ENCODE results near the gene TSFM. TPM values are rescaled to one million over a fixed set of nuclear protein-coding genes. Genes with fewer than 3 reads are reported as not detected.

TSFM gene
- total and polyA plus RNA-seq, 2 of the 13 experiments (the other 11 are each of a cell fraction or from before 2014, with no cell fraction given), result 29.8 to 68.3 TPM

- TF ChIP-seq ZFP91 (CRISPR knock-in tag; IDR thresholded peaks at IDR 0.05; ENCODE audit: borderline replicate concordance) (peak; percentile 19; the same call in 1 of the 2 replicates), SETDB1 (CRISPR knock-in tag; IDR thresholded peaks at IDR 0.05; ENCODE audit: borderline replicate concordance) (no peak), NCOA5 (CRISPR knock-in tag; IDR thresholded peaks at IDR 0.05) (no peak), ZNF30 (CRISPR knock-in tag; IDR thresholded peaks at IDR 0.05) (no peak), ZNF710 (CRISPR knock-in tag; IDR thresholded peaks at IDR 0.05; ENCODE audit: borderline replicate concordance) (no peak), SRY (CRISPR knock-in tag; IDR thresholded peaks at IDR 0.05) (no peak), DBP (CRISPR knock-in tag; IDR thresholded peaks at IDR 0.05; ENCODE audit: not compliant biosample characterization) (no peak), ZNF879 (CRISPR knock-in tag; IDR thresholded peaks at IDR 0.05) (no peak), U2AF2 (IDR thresholded peaks at IDR 0.05; ENCODE audit: low read depth, low read length) (no peak), HNF4G (IDR thresholded peaks at IDR 0.05; ENCODE audit: borderline replicate concordance, low read depth, low read length) (no peak), HNF4G (CRISPR knock-in tag; IDR thresholded peaks at IDR 0.05; ENCODE audit: borderline replicate concordance, low read depth) (no peak), RXRB (CRISPR knock-in tag; IDR thresholded peaks at IDR 0.05; ENCODE audit: borderline replicate concordance) (no peak), ZBTB49 (CRISPR knock-in tag; IDR thresholded peaks at IDR 0.05; ENCODE audit: borderline replicate concordance) (no peak), TERF1 (CRISPR knock-in tag; IDR thresholded peaks at IDR 0.05) (no peak), HDAC2 (CRISPR knock-in tag; IDR thresholded peaks at IDR 0.05) (peak; percentile 11; the same call in 1 of the 2 replicates), MAZ (IDR thresholded peaks at IDR 0.05; ENCODE audit: borderline replicate concordance, low read depth, low read length) (no peak), MAZ (CRISPR knock-in tag; IDR thresholded peaks at IDR 0.05; ENCODE audit: low read depth) (peak; percentile 64; the same call in 1 of the 2 replicates), STAT5B (CRISPR knock-in tag; IDR thresholded peaks at IDR 0.05) (no peak), RBAK (CRISPR knock-in tag; IDR thresholded peaks at IDR 0.05) (no peak), REL (CRISPR knock-in tag; conservative IDR thresholded peaks at IDR 0.05) (no peak), MTA3 (CRISPR knock-in tag; IDR thresholded peaks at IDR 0.05) (no peak), ZBTB3 (CRISPR knock-in tag; IDR thresholded peaks at IDR 0.05; ENCODE audit: borderline replicate concordance, low read depth) (no peak)
Observed at GRCh38 chr12:57754411-57755193, 28.0 kb upstream of the TSFM start, which contains the start of gene MARCHF9 (continued).
